ENCODE data around the gene ZNF670. TPM values are rescaled to one million over a fixed set of nuclear protein-coding genes. Genes with fewer than 3 reads are reported as not detected.

The ZNF670 gene
- total RNA-seq, 1 donor from 2014 or later = 2.8 TPM

DNA sequence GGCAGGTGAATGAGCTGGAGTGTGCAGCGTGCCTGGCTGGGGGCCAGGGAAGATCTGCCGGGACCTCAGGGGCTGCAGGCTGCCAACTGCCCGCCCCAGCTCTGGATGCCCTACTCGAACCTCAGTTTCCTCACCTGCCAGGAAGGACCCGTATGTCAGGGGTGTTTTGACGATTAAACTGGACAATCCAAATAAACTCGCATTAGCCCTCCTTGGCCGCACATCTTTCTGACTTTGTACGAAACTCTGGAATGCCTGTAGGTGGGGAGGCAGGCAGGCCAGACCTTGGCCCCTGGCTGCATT, 33.8 kb upstream of the ZNF670 start:
- Mint-ChIP-seq H3K27me3 (peaks cover 44% of the 10 kb centered on the region), H3K9me3 (peaks cover 14% of the 10 kb centered on the region), H3K4me3 (no peak overlapping the region), H3K27ac (no peak overlapping the region), H3K36me3 (ENCODE audit: low read depth) (no peaks in the 10 kb centered on the region), H3K4me1 (peaks cover 6% of the 10 kb centered on the region)
- intact Hi-C loops (cut with micrococcal nuclease) = no loop called here
- DNase-seq = peak; percentile 51

DNA sequence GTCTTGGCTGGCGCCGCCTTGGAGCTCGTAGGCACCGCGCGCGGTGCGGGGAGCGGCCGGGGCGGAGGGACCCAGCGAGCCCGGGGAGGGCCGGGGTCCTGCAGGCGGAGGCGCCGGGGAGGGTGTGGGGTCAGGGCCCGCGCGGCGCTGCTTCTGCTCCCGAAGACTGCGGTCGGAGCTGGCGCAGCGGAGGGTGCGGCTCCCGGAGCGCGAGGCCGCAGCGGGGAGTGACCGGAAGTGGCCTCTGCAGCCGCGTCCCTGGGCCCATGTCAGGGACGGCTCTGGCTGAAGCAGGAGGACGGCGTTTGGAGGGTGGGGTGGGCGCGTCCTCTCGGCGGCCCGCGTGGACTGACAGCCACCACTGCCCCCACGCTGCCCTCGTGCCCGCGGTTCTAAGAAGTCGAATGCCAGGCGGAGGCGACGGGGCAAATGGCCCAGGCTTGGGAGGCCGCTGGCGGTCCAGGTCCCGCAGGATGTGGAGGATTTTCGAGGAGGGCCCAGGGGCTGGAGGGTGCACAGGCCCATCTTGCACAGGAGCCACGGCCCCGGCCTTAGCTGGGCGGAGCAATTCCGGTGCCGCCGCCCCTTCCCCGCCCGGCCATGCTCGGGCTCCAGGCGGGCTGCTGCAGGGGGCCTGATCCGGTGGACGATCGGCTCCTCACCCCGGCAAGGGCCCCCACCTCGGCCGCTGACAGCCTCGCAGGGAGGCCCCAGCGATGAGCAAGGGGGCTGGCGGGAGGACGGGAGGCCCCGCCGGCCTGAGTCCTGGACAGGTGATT, 33.3 kb upstream of the ZNF670 start:
- Mint-ChIP-seq H3K4me1 (peaks cover 6% of the 10 kb centered on the region), H3K27me3 (peaks cover 48% of the 10 kb centered on the region), H3K27ac (no peak overlapping the region), H3K36me3 (ENCODE audit: low read depth) (no peaks in the 10 kb centered on the region), H3K4me3 (peak overlapping the region; percentile 32), H3K9me3 (peaks cover 16% of the 10 kb centered on the region)
- intact Hi-C loops (cut with micrococcal nuclease) = no loop called here
- no peak for DNase-seq

DNA sequence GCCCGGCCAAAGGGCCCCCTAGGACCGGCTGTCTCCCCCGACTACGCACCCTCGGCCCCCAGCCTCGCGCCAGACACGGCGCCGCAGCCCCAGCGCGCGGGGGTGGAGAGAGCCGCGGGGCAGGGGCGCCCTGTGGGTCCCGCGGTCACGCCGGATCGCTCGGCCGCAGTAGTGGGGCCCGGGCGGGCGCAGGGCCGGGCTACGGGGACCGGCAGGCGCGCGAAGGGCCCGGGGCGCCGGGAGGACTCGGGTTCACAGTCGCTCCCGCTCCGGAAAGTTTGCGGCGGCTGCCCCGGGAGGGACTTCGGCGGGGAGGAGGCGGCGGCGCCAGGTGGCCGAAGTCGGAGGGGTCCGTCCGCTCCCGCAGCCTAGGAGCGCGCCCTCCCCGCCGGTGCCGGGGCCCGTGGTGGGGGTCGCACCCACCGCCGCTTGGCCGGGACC, 32.7 kb upstream of the ZNF670 start:
- H3K4me3 Mint-ChIP-seq = peak overlapping the region; percentile 71
- H3K36me3 Mint-ChIP-seq (ENCODE audit: low read depth) = no peaks in the 10 kb centered on the region
- H3K27ac Mint-ChIP-seq = no peak overlapping the region
- H3K9me3 Mint-ChIP-seq = peaks cover 17% of the 10 kb centered on the region
- intact Hi-C loops (cut with micrococcal nuclease) = no loop called here
- peaks cover 6% of the 10 kb centered on the region for H3K4me1 Mint-ChIP-seq
- H3K27me3 Mint-ChIP-seq = peaks cover 48% of the 10 kb centered on the region
- peak; percentile 60 for DNase-seq

DNA sequence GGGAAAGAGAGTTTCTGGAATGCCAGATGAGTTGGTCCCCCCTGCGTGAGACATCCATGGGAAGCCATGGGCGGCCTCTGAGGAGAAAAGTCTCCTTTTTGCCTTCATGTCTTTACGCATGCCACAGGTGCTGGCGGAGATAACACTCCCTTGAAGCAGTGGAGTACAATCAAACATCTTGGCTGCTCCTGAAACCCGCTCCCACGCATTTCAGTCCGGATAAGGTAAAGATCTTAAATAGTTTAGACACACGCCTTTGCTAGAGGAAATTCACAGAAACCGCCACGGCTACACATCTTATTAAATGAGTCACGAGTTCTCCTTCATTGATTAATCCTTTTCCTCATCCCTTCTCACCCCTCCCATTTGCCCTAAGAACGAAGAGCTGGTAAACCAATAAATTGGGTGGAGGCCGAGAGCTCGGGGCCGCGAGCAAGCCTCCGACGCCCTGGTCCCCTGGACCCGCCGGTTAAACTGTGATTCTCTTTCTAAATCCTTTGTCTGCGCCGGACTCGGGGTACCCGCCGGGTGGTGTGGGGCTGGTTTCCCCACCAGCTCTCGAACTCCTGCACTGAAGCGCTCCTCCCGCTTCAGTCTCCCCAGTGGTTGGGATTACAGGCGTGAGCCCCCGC, 32.1 kb upstream of the ZNF670 start:
- H3K36me3 Mint-ChIP-seq (ENCODE audit: low read depth) = peaks cover 1% of the 10 kb centered on the region
- H3K4me3 Mint-ChIP-seq = peak overlapping the region; percentile 71
- H3K4me1 Mint-ChIP-seq = peaks cover 6% of the 10 kb centered on the region
- peaks cover 19% of the 10 kb centered on the region for H3K9me3 Mint-ChIP-seq
- H3K27me3 Mint-ChIP-seq = peaks cover 48% of the 10 kb centered on the region
- peak overlapping the region; percentile 0 for H3K27ac Mint-ChIP-seq
- intact Hi-C loops (cut with micrococcal nuclease) = no loop called here
- DNase-seq = peak; percentile 63

DNA sequence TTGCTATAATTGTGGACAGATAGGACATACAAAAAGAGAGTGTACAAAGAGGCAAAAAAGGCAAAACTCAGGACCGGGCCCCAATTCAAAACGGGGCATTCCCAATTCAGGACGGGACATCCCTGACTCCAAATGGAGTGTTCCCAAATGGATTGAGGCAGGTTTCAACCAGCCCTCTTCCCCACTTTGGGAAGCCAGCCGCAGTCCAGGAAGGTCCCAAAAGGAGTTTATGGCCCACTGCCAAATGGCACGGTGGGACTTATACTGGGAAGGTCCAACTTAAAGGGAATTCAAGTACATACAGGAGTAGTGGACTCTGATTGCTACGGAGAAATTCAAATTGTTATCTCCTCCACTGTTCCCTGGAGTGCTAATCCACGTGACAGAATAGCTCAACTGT, 29.1 kb upstream of the ZNF670 start:
- no peak overlapping the region for H3K4me3 Mint-ChIP-seq
- H3K9me3 Mint-ChIP-seq = peaks cover 29% of the 10 kb centered on the region
- H3K27ac Mint-ChIP-seq = no peak overlapping the region
- DNase-seq = no peak
- H3K36me3 Mint-ChIP-seq (ENCODE audit: low read depth) = peaks cover 6% of the 10 kb centered on the region
- H3K27me3 Mint-ChIP-seq = peaks cover 34% of the 10 kb centered on the region
- intact Hi-C loops (cut with micrococcal nuclease) = loop anchor here (10.0 kb wide), 1 partner anchor 67 kb away; the partner anchor contains the start of gene ZNF124
- H3K4me1 Mint-ChIP-seq = peaks cover 12% of the 10 kb centered on the region

DNA sequence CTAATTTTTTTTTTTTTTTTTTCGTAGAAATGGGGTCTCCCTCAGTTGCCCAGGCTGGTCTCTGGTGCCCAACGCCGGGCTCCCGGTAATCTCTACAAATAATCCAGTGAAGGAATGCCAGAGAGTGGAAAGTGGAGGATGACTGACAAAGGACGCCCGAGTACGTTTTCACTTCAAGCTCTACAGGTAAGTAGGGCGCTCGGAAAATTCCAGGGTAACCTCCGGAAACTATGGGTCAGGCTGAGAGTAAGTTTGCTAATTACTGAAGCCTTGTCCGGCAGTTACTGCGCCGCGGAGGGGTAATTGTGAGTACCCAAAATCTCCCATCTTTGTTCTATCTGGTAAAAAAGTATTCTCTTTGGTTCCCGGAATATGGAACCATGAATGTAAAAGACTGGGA, 27.4 kb upstream of the ZNF670 start:
- Mint-ChIP-seq H3K9me3 (peaks cover 33% of the 10 kb centered on the region), H3K4me1 (peaks cover 12% of the 10 kb centered on the region), H3K27me3 (peaks cover 29% of the 10 kb centered on the region), H3K4me3 (no peak overlapping the region), H3K27ac (no peak overlapping the region), H3K36me3 (ENCODE audit: low read depth) (peaks cover 22% of the 10 kb centered on the region)
- intact Hi-C loops (cut with micrococcal nuclease) = loop anchor here (2.0 to 10.0 kb wide), 2 partner anchors 69 to 225 kb away; partner anchors contain the start of genes ZNF124 and ZNF496
- DNase-seq = no peak

DNA sequence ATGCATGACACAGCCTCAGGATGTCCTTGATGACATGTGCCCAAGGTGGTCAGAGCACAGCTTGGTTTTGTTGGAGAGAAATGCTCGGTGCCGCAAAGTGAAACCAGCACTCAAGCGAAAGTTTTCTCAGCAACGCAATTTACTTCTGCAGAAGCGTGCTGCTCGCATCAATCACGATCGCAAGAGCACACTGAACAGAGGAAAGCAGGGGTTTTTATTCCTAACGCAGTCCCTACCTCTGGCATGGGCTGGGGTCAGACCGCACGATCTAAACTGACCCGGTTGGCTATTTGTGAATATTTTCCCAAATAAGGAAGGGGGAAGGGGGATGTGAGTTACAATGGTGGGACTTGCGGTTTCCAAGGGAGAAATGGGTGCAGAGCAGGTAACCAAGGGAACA, 26.4 kb upstream of the ZNF670 start:
- H3K4me3 Mint-ChIP-seq = no peak overlapping the region
- H3K36me3 Mint-ChIP-seq (ENCODE audit: low read depth) = peaks cover 32% of the 10 kb centered on the region
- peak; percentile 53 for DNase-seq
- intact Hi-C loops (cut with micrococcal nuclease) = loop anchor here (1.0 to 10.0 kb wide), 5 partner anchors 27 to 226 kb away; partner anchors contain the start of genes ZNF124, ZNF496 and ZNF670
- no peak overlapping the region for H3K27ac Mint-ChIP-seq
- H3K9me3 Mint-ChIP-seq = peaks cover 42% of the 10 kb centered on the region
- H3K27me3 Mint-ChIP-seq = peaks cover 25% of the 10 kb centered on the region
- H3K4me1 Mint-ChIP-seq = peaks cover 8% of the 10 kb centered on the region

DNA sequence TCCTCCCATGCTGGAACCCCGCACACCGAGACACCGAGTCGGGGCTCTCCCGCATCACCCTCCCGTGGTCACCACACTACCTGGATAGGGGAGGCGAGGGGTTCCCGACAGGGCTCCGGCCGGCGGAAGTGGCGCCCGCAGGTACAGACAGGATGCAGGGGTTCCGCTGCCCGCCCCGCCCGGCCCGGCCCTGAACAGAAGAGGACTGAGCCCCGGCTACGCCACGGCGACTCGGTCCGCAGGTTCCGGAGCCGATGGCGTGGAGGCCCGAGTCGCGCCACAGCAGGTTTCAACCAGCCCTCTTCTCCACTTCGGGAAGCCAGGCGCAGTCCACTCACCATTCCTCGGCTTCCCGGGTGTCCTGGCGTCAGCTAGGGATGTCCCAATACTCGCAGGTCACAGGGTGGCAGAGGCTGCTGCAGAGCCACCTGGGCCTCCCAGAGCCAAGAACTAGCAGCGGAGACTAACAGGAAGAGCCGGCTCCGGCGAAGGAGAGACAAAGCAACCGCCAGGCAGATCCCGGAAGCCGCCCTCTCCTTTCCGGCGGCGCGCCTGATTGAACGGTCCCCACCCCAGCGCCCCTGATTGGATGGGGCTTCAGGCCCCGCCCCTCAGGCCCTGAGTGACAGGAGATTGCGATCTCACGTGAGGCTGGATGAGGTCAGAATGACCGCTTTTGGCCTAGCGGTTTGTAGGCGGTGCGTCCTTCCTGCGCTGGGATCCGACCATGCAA, 25.4 kb upstream of the ZNF670 start, which contains the start of gene ZNF669:
TSS of gene ZNF669 (minus strand) at position 498 of the 733 bp plus-strand sequence. CDS start at position 341, 157 bp downstream.
- Mint-ChIP-seq H3K4me1 (peaks cover 8% of the 10 kb centered on the region), H3K27me3 (peaks cover 17% of the 10 kb centered on the region), H3K4me3 (peak within 1 kb of the TSS; percentile 93), H3K36me3 (ENCODE audit: low read depth) (peaks cover 41% of the 10 kb centered on the region), H3K27ac (peak within 1 kb of the TSS; percentile 89), H3K9me3 (peaks cover 41% of the 10 kb centered on the region)
- DNase-seq = peak; percentile 97
- intact Hi-C loops (cut with micrococcal nuclease) = loop anchor here (1.0 to 10.0 kb wide), 5 partner anchors 26 to 227 kb away; partner anchors contain the start of genes ZNF124, ZNF496 and ZNF670

DNA sequence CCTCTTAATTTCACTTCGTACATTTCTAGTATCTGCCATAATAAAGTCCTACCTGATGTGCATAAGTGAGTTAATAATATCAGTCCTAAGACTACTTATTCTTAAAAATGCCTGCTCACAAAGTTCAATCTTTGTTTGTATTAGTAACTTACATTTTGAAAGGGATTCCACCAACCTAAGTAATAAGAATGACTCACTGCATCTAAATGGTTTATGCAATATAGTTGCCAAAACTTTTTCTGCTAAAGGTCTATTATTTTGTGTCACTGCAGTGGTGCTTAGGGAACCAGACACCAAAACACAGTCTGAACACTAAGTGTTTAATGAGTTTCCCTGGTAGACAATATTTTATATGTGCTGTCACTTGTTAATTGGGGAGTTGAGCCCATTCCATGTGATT, 23.8 kb upstream of the ZNF670 start:
- Mint-ChIP-seq H3K27ac (no peak overlapping the region), H3K4me3 (no peak overlapping the region), H3K4me1 (peaks cover 8% of the 10 kb centered on the region), H3K9me3 (peaks cover 31% of the 10 kb centered on the region), H3K27me3 (peaks cover 4% of the 10 kb centered on the region), H3K36me3 (ENCODE audit: low read depth) (peaks cover 56% of the 10 kb centered on the region)
- DNase-seq = no peak
- intact Hi-C loops (cut with micrococcal nuclease) = loop anchor here (10.0 kb wide), 1 partner anchor 72 kb away; the partner anchor contains the start of gene ZNF124

DNA sequence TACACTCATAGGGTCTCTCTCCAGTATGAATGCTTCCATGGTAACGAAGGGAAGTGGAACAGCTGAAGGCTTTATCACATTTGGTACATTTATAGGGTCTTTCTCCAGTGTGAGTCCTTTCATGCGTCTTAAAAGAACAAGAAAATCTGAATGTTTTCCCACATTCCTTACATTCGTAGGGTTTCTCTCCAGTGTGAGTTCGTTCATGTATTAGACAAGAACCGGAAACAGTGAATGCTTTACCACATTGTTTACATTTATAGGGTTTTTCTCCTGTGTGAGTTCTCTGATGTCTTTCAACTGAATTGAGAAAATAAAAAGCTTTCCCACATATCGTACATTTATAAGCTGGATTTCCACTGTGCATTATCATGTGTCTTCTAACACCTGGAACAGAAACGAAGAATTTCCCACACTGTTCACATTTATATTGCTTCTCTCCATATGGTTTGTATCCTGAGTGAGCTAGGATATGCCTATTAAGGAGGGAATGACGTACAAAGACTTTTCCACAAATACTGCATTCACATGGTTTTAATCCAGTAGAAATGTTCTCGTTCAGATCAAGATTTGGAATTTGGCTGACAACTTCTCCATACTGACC, 22.2 kb upstream of the ZNF670 start:
- H3K9me3 Mint-ChIP-seq = peaks cover 27% of the 10 kb centered on the region

DNA sequence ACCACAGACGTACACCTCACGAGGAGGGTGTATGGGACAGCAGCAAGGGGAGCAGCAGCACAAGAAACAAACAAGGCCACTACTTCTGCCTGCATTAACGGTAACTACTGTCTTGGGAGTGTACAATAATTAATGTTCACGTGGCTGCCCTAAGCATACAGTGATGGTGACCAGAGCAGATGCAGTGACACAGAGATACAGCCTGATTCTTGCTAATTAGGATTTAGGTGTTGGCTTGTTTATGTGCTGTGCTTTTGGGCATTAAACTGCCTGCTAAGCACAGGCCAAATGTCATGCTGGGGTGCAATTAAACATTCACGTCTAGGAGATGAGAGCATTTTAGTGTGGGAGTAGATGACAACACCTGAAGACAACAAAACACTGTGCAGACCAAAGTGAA, 18.3 kb upstream of the ZNF670 start:
- DNase-seq = no peak
- Mint-ChIP-seq H3K36me3 (ENCODE audit: low read depth) (peaks cover 54% of the 10 kb centered on the region), H3K27ac (no peak overlapping the region), H3K27me3 (no peaks in the 10 kb centered on the region), H3K9me3 (peaks cover 18% of the 10 kb centered on the region), H3K4me3 (no peak overlapping the region), H3K4me1 (no peaks in the 10 kb centered on the region)
- intact Hi-C loops (cut with micrococcal nuclease) = no loop called here

More for the DNA sequence above, 22.2 kb upstream of the ZNF670 start:
- Mint-ChIP-seq H3K36me3 (ENCODE audit: low read depth) (peaks cover 63% of the 10 kb centered on the region), H3K27ac (no peak overlapping the region), H3K4me3 (no peak overlapping the region), H3K27me3 (no peaks in the 10 kb centered on the region), H3K4me1 (peaks cover 8% of the 10 kb centered on the region)
- no peak for DNase-seq
- intact Hi-C loops (cut with micrococcal nuclease) = loop anchor here (10.0 kb wide), 1 partner anchor 74 kb away; the partner anchor contains the start of gene ZNF124

DNA sequence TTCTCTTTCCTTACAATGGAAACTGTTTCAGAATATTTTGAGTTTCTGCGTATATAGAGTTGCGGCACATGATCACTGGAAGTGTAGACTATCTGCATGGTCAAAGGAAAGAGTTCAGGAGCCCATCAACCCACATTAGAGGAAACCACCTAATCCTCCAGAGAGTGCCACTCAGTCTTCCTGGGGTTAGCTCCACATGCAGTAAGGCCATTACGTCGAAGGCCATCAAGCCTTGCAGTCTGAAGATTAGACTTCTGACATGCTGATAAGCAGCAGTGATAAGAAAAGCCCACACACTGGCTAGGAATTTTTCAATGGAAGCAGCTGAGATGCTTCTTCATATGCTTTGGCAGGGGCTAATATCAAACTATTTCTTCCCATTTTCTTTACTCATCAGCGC, 17.9 kb upstream of the ZNF670 start:
- no peak for DNase-seq
- no peak overlapping the region for H3K27ac Mint-ChIP-seq
- H3K36me3 Mint-ChIP-seq (ENCODE audit: low read depth) = peaks cover 50% of the 10 kb centered on the region
- H3K4me1 Mint-ChIP-seq = no peaks in the 10 kb centered on the region
- H3K27me3 Mint-ChIP-seq = no peaks in the 10 kb centered on the region
- intact Hi-C loops (cut with micrococcal nuclease) = no loop called here
- H3K4me3 Mint-ChIP-seq = no peak overlapping the region
- H3K9me3 Mint-ChIP-seq = peaks cover 18% of the 10 kb centered on the region

DNA sequence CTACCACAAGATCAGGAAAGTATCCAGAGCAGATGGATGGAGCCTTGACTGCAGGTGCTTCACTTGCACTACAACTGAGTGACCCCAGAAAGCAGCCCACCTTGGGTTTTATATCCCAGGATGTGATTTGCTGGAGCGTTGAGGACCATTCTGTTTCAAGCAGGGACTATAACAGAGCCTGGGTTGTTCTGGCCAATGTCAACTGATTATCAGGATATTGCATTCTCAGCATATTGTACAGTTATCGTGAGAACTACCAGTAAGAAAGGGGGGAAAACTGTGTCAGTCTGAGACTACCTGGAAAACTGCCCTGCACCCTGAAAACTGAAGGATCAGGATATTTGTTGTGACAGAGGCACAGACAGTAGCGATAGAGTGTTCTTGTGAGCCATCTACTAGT, 17.5 kb upstream of the ZNF670 start:
- Mint-ChIP-seq H3K9me3 (peaks cover 17% of the 10 kb centered on the region), H3K27ac (no peak overlapping the region), H3K4me1 (no peaks in the 10 kb centered on the region), H3K36me3 (ENCODE audit: low read depth) (peaks cover 45% of the 10 kb centered on the region), H3K27me3 (no peaks in the 10 kb centered on the region), H3K4me3 (no peak overlapping the region)
- intact Hi-C loops (cut with micrococcal nuclease) = no loop called here
- no peak for DNase-seq
